ENCODE results near the gene PDE8A.

DNA sequence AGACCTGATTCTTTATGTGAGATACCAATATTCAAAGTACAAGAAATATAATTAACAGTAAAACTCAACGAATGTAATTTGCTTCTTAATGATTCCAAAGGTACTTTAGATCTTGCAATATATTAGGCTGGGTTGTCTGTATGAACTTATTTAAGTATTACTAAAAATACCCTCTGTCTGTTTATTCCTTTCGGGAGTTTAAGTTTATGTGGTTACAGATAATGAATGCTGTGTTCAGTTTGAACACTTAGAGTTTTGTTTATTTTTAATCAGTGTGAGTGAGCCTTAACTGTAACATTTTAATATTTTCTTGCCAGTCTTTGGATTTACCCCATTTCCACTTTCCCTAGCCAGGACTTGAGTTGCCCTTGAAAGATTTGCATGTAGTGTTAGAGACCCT is 3.5 kb downstream of the PDE8A start:
- TF ChIP-seq GATA2 (IDR thresholded peaks at IDR 0.05; ENCODE audit: low read depth, low read length) (no peak), GATA3 (IDR thresholded peaks at IDR 0.05; ENCODE audit: low read depth, low read length) (no peak)
